GM18519 (cell line): ENCODE results near the gene ZDHHC11B.

Source experiments
- ATAC-seq: cut with Tn5 transposase; IDR thresholded peaks from one replicate; pipeline ENCODE4 v1.9.1; 2021; ENCODE audit warnings: mild to moderate bottlenecking, moderate library complexity; ENCODE audit not compliant: unreplicated experiment, low FRiP score

ZDHHC11B gene

GRCh38 chr5:663436-664342 lies 120.8 kb downstream of the ZDHHC11B start:
- ATAC-seq: no peak

GRCh38 chr5:662751-663435 lies 121.6 kb downstream of the ZDHHC11B start:
- ATAC-seq: no peak

- no peak for ATAC-seq
Measured at GRCh38 chr5:661891-662750, 122.4 kb downstream of the ZDHHC11B start.

GRCh38 chr5:660491-661030 lies 124.0 kb downstream of the ZDHHC11B start:
- ATAC-seq: no peak
